OCI-LY1 (cell line): ENCODE results near the gene DCDC2.

Experiments
- H2AFZ ChIP-seq: fragments of 200-600 bp; sonication (generic), shearing (Covaris generic); 2 replicates; pipeline ENCODE4 v1.6.0; 2014; ENCODE audit warnings: antibody characterized with exemption, mild to moderate bottlenecking, low read length
- H3F3A ChIP-seq: fragments of 200-600 bp; sonication (generic), shearing (Covaris generic); 2 replicates; pipeline ENCODE4 v1.6.0; 2014; ENCODE audit warnings: mild to moderate bottlenecking, antibody characterized with exemption, low read length, moderate library complexity; ENCODE audit not compliant: insufficient read depth
- H3K27ac ChIP-seq: fragments of 200-600 bp; sonication (generic); 2 replicates; pipeline ENCODE4 v1.5.1; 2014; ENCODE audit warnings: low read length, mixed run types, mild to moderate bottlenecking, low read depth; ENCODE audit not compliant: poor library complexity, severe bottlenecking
- H3K27me3 ChIP-seq: fragments of 200-600 bp; sonication (generic); 2 replicates; pipeline ENCODE4 v1.6.0; 2014; ENCODE audit warnings: antibody characterized with exemption, mild to moderate bottlenecking, low read length, moderate library complexity; ENCODE audit not compliant: insufficient read depth
- H3K36me3 ChIP-seq: fragments of 200-600 bp; sonication (generic); 2 replicates; pipeline ENCODE4 v1.6.1; 2014; ENCODE audit warnings: mild to moderate bottlenecking, antibody characterized with exemption, low read length, moderate library complexity, mixed read lengths; ENCODE audit not compliant: insufficient read depth
- H3K4me1 ChIP-seq: fragments of 200-600 bp; sonication (generic); 2 replicates; pipeline ENCODE4 v1.5.1; 2014; ENCODE audit warnings: mild to moderate bottlenecking, low read length, moderate library complexity; ENCODE audit not compliant: insufficient read depth, severe bottlenecking
- H3K4me2 ChIP-seq: fragments of 200-600 bp; sonication (generic), shearing (Covaris generic); 2 replicates; pipeline ENCODE4 v1.6.1; 2014; ENCODE audit warnings: low read length
- H3K4me3 ChIP-seq: fragments of 200-600 bp; sonication (generic); 2 replicates; pipeline ENCODE4 v1.5.1; 2014; ENCODE audit warnings: low read length, low read depth, mild to moderate bottlenecking, mixed read lengths; ENCODE audit not compliant: poor library complexity, severe bottlenecking
- H3K79me2 ChIP-seq: fragments of 200-600 bp; shearing (Covaris generic); 2 replicates; pipeline ENCODE4 v1.6.1; 2016; ENCODE audit warnings: mixed run types, low read length, mixed read lengths; ENCODE audit not compliant: insufficient read depth
- H3K9ac ChIP-seq: fragments of 200-600 bp; sonication (generic), shearing (Covaris generic); 2 replicates; pipeline ENCODE4 v1.6.1; 2014; ENCODE audit warnings: mild to moderate bottlenecking, low read length, mixed read lengths
- H3K9me2 ChIP-seq: fragments of 200-600 bp; sonication (generic), shearing (Covaris generic); 2 replicates; pipeline ENCODE4 v1.6.1; 2014; ENCODE audit warnings: low read depth, mild to moderate bottlenecking, low read length, mixed read lengths
- H3K9me3 ChIP-seq: fragments of 200-600 bp; shearing (Covaris generic); 2 replicates; pipeline ENCODE4 v1.6.1; 2014; ENCODE audit warnings: low read length, mixed read lengths
- H4K20me1 ChIP-seq: fragments of 200-600 bp; sonication (generic), shearing (Covaris generic); 2 replicates; pipeline ENCODE4 v1.6.0; 2016; ENCODE audit warnings: mild to moderate bottlenecking, low read length; ENCODE audit not compliant: insufficient read depth
- CTCF ChIP-seq: fragments of 200-600 bp; sonication (generic), shearing (Covaris generic); IDR thresholded peaks from 2 replicates; pipeline ENCODE4 v1.5.1; 2017; ENCODE audit warnings: mild to moderate bottlenecking, antibody characterized with exemption, low read length, moderate library complexity, mixed read lengths
- EZH2 ChIP-seq: fragments of 200-600 bp; sonication (generic), shearing (Covaris generic); IDR thresholded peaks from 2 replicates; pipeline ENCODE4 v1.8.0; 2017; ENCODE audit warnings: borderline replicate concordance, mixed run types, mild to moderate bottlenecking, antibody characterized with exemption, low read length, moderate library complexity, mixed read lengths

DCDC2 gene

GRCh38 chr6:24334285-24334684 lies 23.6 kb downstream of the DCDC2 start:
- H2AFZ ChIP-seq = no peak overlapping the region
- no peak overlapping the region for H3K4me2 ChIP-seq
- H3K4me3 ChIP-seq = no peak overlapping the region
- H3K9me2 ChIP-seq = no peaks in the 10 kb centered on the region
- H3K27me3 ChIP-seq = no peaks in the 10 kb centered on the region; the same call in 1 of the 2 replicates
- TF ChIP-seq EZH2 (no peak), CTCF (no peak)
- no peaks in the 10 kb centered on the region for H4K20me1 ChIP-seq
- H3K79me2 ChIP-seq = no peaks in the 10 kb centered on the region
- H3K4me1 ChIP-seq = no peaks in the 10 kb centered on the region
- no peak overlapping the region for H3K27ac ChIP-seq
- 0 out of 2 replicates have a peak, but pooled peaks cover 2% of the 10 kb centered on the region for H3K9me3 ChIP-seq
- H3K9ac ChIP-seq = no peak overlapping the region
- no peaks in the 10 kb centered on the region for H3F3A ChIP-seq
- no peaks in the 10 kb centered on the region for H3K36me3 ChIP-seq

- no peaks in the 10 kb centered on the region for H3K4me1 ChIP-seq
- no peak overlapping the region for H3K4me2 ChIP-seq
- no peak overlapping the region for H3K9ac ChIP-seq
- no peak overlapping the region for H3K27ac ChIP-seq
- TF ChIP-seq CTCF (no peak), EZH2 (no peak)
- no peak overlapping the region for H3K4me3 ChIP-seq
- H3K27me3 ChIP-seq = no peaks in the 10 kb centered on the region
- H3K9me2 ChIP-seq = no peaks in the 10 kb centered on the region
- H3K79me2 ChIP-seq = no peaks in the 10 kb centered on the region
- H3K36me3 ChIP-seq = no peaks in the 10 kb centered on the region
- no peaks in the 10 kb centered on the region for H3F3A ChIP-seq
- H3K9me3 ChIP-seq = no peaks in the 10 kb centered on the region
- H2AFZ ChIP-seq = no peak overlapping the region
- H4K20me1 ChIP-seq = no peaks in the 10 kb centered on the region
Measured at GRCh38 chr6:24332317-24332716, 25.5 kb downstream of the DCDC2 start.

GRCh38 chr6:24330137-24330732 lies 27.6 kb downstream of the DCDC2 start:
- H3K9me3 ChIP-seq = no peaks in the 10 kb centered on the region
- no peaks in the 10 kb centered on the region for H3K36me3 ChIP-seq
- TF ChIP-seq CTCF (no peak), EZH2 (no peak)

More at GRCh38 chr6:24330137-24330732, 27.6 kb downstream of the DCDC2 start:
- Histone ChIP-seq H3K9ac (no peak overlapping the region), H3K27me3 (no peaks in the 10 kb centered on the region), H3K4me3 (no peak overlapping the region), H3K79me2 (no peaks in the 10 kb centered on the region), H3K4me1 (no peaks in the 10 kb centered on the region), H3K9me2 (no peaks in the 10 kb centered on the region), H3K4me2 (no peak overlapping the region), H2AFZ (no peak overlapping the region), H3F3A (no peaks in the 10 kb centered on the region), H4K20me1 (no peaks in the 10 kb centered on the region), H3K27ac (no peak overlapping the region)
